Right atrium auricular region (tissue), 2 donors: ENCODE results near the gene OR2V2. TPM values are rescaled to one million over a fixed set of nuclear protein-coding genes. Genes with fewer than 3 reads are reported as not detected.
"Not testable (repeated sequence)": the region's sequence is repeated elsewhere in the genome, so short reads cannot be mapped to it uniquely, and the experiment has no call there.

ENCODE experiments used
- DNase-seq: peaks from one replicate; pipeline ENCODE4 v3.0.0-alpha.2; 2019; ENCODE audit warnings: low spot score
- H3K27ac ChIP-seq, 2 donors: fragments of 200-600 bp; sonication (generic); 1 replicate in 1 of 2; 2 replicates in 1 of 2; pipeline ENCODE4 v1.5.1; 2016 to 2019
- H3K27me3 ChIP-seq, 2 donors: fragments of 200-600 bp; sonication (generic); one replicate each; pipeline versions ENCODE4 v1.5.1 to v1.6.0; 2017 to 2019
- H3K36me3 ChIP-seq: fragments of 200-600 bp; sonication (generic); one replicate; pipeline ENCODE4 v1.5.1; 2016
- H3K4me1 ChIP-seq, 2 donors: fragments of 200-600 bp; sonication (generic); one replicate each; pipeline versions ENCODE4 v1.5.1 to v1.6.0; 2017 to 2019
- H3K4me3 ChIP-seq, 2 donors: fragments of 200-600 bp; sonication (generic); 1 replicate in 1 of 2; 2 replicates in 1 of 2; pipeline ENCODE4 v1.5.1; 2017 to 2019; ENCODE audit warnings: mild to moderate bottlenecking in 1 of 2, moderate library complexity in 1 of 2
- H3K9me3 ChIP-seq, 2 donors: fragments of 200-600 bp; sonication (generic); one replicate each; pipeline ENCODE4 v1.5.1; 2019
- CTCF ChIP-seq, 2 donors: fragments of 200-600 bp; sonication (generic); IDR thresholded peaks; one replicate each; pipeline ENCODE4 v1.5.1; 2019; ENCODE audit warnings: antibody characterized with exemption in 2 of 2
- total RNA-seq, 2 donors: library from RNA; depleted of rRNA; stranded (reverse); fragments of >200 nt; gene quantifications; one replicate each; pipeline ENCODE4 v1.1.0, GENCODE V29; 2016

The OR2V2 gene
- total RNA-seq, 2 donors from 2014 or later = not detected

DNA sequence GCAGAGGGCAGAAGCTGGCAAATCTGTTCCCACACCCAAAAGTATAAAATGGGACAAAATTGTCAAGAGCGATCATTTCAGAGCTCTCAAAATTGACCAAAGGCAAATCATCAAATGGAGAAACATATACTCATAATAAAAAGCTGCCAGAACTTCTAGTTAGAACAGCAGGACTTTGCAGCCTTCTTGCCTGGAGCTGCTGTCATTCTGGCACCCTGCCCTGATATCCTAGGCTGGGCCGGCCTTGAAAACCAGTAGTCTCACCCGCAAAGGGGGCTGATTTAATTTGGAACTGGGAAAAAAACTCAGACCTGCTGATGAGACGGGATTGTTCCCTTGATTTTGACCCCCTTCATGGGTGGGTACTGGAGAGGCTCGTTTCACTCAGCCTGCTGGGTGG lies 34.9 kb upstream of the OR2V2 start:
- Histone ChIP-seq H3K4me3 (no peak overlapping the region), H3K27me3 (peaks cover 0 to 10% of the 10 kb centered on the region in 2 donors), H3K36me3 (no peaks in the 10 kb centered on the region), H3K4me1 (peaks cover 0 to 9% of the 10 kb centered on the region in 2 donors), H3K27ac (no peak overlapping the region), H3K9me3 (peaks cover 0 to 9% of the 10 kb centered on the region in 2 donors)
- no peak for DNase-seq
- no peak for TF ChIP-seq CTCF (IDR thresholded peaks at IDR 0.05)

GRCh38 chr5:181113572-181113971 lies 33.8 kb upstream of the OR2V2 start:
- DNase-seq, H3K4me3 ChIP-seq, H3K9me3 ChIP-seq, H3K4me1 ChIP-seq, H3K36me3 ChIP-seq, H3K27me3 ChIP-seq, H3K27ac ChIP-seq: not testable (repeated sequence)

DNA sequence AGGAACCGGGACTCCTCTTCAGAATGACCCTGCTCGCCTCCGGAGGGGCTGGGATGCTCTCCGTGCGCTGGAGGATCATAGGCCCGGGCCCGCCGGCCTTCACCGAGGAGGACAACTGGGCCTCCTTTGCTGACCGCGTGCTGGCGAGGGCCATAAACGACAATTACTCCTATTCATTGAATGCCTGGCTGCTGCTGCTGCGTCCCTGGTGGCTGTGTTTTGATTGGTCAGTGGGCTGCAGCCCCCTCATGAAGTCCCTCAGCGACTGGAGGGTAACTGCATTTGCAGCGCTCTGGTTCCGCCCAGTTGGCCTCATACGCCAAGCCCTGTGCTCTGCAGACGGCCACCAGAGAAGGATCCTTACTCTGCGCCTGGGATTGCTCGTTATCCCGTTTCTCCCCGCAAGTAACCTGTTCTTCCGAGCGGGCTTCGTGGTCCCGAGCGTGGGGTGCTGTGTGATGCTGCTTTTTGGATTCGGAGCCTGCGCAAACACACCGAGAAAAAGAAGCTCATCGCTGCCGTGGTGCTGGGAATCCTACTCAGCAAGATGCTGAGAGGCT lies 33.0 kb upstream of the OR2V2 start:
- no peak for DNase-seq
- H3K27ac ChIP-seq = no peak overlapping the region
- peaks cover 0 to 10% of the 10 kb centered on the region in 2 donors for H3K27me3 ChIP-seq
- no peak for TF ChIP-seq CTCF (IDR thresholded peaks at IDR 0.05)
- no peaks in the 10 kb centered on the region for H3K36me3 ChIP-seq
- H3K4me1 ChIP-seq = peaks cover 0 to 9% of the 10 kb centered on the region in 2 donors
- H3K9me3 ChIP-seq = peaks cover 0 to 9% of the 10 kb centered on the region in 2 donors
- no peak overlapping the region for H3K4me3 ChIP-seq

GRCh38 chr5:181114844-181115778 lies 32.3 kb upstream of the OR2V2 start:
- DNase-seq = no peak
- H3K4me1 ChIP-seq = peaks cover 0 to 9% of the 10 kb centered on the region in 2 donors
- TF ChIP-seq CTCF (IDR thresholded peaks at IDR 0.05) = no peak

DNA sequence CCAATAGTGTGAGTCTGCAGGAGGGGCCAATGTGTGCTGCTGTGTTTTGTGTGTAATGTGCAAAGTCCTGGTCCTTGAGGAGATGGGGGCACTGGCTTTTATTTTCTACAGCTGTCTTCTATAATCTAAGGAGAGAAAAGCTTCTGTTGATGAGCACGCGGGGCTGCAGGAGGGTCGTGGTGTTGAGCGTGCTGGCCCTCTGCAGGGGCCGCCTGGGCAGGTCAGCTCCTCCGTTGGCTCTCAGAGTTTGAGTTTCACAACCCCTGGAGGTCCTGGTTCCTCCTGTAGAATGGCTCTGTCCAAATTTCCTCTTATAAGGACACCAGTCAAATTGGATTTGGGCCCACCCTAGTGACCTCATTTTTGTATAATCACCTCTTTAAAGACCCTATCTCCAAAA lies 29.0 kb upstream of the OR2V2 start:
- no peak overlapping the region for H3K27ac ChIP-seq
- H3K9me3 ChIP-seq = peaks cover 0 to 9% of the 10 kb centered on the region in 2 donors
- H3K36me3 ChIP-seq = no peaks in the 10 kb centered on the region
- no peak for TF ChIP-seq CTCF (IDR thresholded peaks at IDR 0.05)
- H3K4me3 ChIP-seq = no peak overlapping the region
- H3K4me1 ChIP-seq = peaks cover 0 to 9% of the 10 kb centered on the region in 2 donors
- no peak for DNase-seq
- H3K27me3 ChIP-seq = peaks cover 0 to 10% of the 10 kb centered on the region in 2 donors

More at GRCh38 chr5:181114844-181115778, 32.3 kb upstream of the OR2V2 start:
- Histone ChIP-seq H3K27ac (no peak overlapping the region), H3K36me3 (no peaks in the 10 kb centered on the region), H3K27me3 (peaks cover 0 to 10% of the 10 kb centered on the region in 2 donors), H3K9me3 (peaks cover 0 to 9% of the 10 kb centered on the region in 2 donors), H3K4me3 (no peak overlapping the region)

DNA sequence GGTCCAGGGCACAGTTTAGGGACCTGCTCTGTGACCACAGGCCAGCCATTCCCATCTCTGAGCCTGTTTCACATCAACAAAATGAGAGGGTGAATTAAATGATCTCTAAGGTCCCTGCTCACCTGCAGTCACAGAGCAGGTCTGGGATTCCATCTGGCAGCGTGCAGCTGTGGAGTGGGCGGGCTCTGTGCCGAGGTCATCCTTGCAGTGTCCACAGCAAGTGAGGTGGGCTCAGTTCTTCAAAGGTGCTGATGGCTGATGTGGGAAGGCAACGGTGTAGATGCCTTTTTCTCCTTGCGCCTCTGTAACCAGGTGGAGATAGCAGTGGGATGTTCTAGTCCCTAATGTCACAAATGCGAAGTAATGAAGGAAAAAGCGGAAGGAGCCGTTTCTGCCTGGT lies 28.3 kb upstream of the OR2V2 start:
- H3K36me3 ChIP-seq = no peaks in the 10 kb centered on the region
- peaks cover 0 to 9% of the 10 kb centered on the region in 2 donors for H3K4me1 ChIP-seq
- DNase-seq = peak; percentile 26
- H3K27me3 ChIP-seq = peaks cover 0 to 10% of the 10 kb centered on the region in 2 donors
- H3K4me3 ChIP-seq = no peak overlapping the region
- H3K9me3 ChIP-seq = peaks cover 0 to 4% of the 10 kb centered on the region in 2 donors
- no peak for TF ChIP-seq CTCF (IDR thresholded peaks at IDR 0.05)
- no peak overlapping the region for H3K27ac ChIP-seq
